GM23338 (cell line): ENCODE results near the gene GGN. TPM values are rescaled to one million over a fixed set of nuclear protein-coding genes. Genes with fewer than 3 reads are reported as not detected.

Source experiments
- ATAC-seq: fragments of 200-7000 bp; cut with Tn5 transposase; 3 replicates; pipeline ENCODE4 v1.9.1; 2020
- DNase-seq: peaks from one replicate; pipeline ENCODE4 v3.0.0-alpha.2; 2015; ENCODE audit warnings: low spot score
- H2AFZ ChIP-seq: fragments of 200-600 bp; sonication (generic); 2 replicates; pipeline ENCODE4 v1.8.0; 2016; ENCODE audit warnings: antibody characterized with exemption, mild to moderate bottlenecking, moderate library complexity
- H3F3A ChIP-seq: fragments of 200-600 bp; sonication (generic); replicated peaks from 2 replicates; pipeline ENCODE4 v1.8.0; 2017; ENCODE audit warnings: antibody characterized with exemption, mixed run types, low read depth
- H3K27ac ChIP-seq: fragments of 200-600 bp; sonication (generic); 2 replicates; pipeline ENCODE4 v1.6.1; 2016; ENCODE audit warnings: low read depth
- H3K27me3 ChIP-seq: fragments of 200-600 bp; sonication (generic); 2 replicates; pipeline ENCODE4 v1.8.0; 2016; ENCODE audit warnings: mild to moderate bottlenecking, mixed run types, moderate library complexity; ENCODE audit not compliant: insufficient read depth
- H3K36me3 ChIP-seq: fragments of 200-600 bp; sonication (generic); 2 replicates; pipeline ENCODE4 v1.8.0; 2016; ENCODE audit warnings: mild to moderate bottlenecking; ENCODE audit not compliant: insufficient read depth
- H3K4me1 ChIP-seq: fragments of 200-600 bp; sonication (generic); 2 replicates; pipeline ENCODE4 v1.8.0; 2016; ENCODE audit warnings: mild to moderate bottlenecking, moderate library complexity; ENCODE audit not compliant: insufficient read depth
- H3K4me2 ChIP-seq: fragments of 200-600 bp; sonication (generic); 2 replicates; pipeline ENCODE4 v1.7.1; 2017; ENCODE audit warnings: mixed run types
- H3K4me3 ChIP-seq: fragments of 200-600 bp; sonication (generic); 2 replicates; pipeline ENCODE4 v1.6.1; 2016; ENCODE audit warnings: mixed run types
- H3K79me2 ChIP-seq: fragments of 200-600 bp; sonication (generic); replicated peaks from 2 replicates; pipeline ENCODE4 v1.8.0; 2017; ENCODE audit warnings: mild to moderate bottlenecking; ENCODE audit not compliant: insufficient read depth
- H3K9me2 ChIP-seq: fragments of 200-600 bp; sonication (generic); 2 replicates; pipeline ENCODE4 v1.8.0; 2017; ENCODE audit not compliant: insufficient read depth
- H4K20me1 ChIP-seq: fragments of 200-600 bp; sonication (generic); replicated peaks from 2 replicates; pipeline ENCODE4 v1.8.0; 2017; ENCODE audit warnings: mild to moderate bottlenecking; ENCODE audit not compliant: insufficient read depth
- H3K27ac Mint-ChIP-seq: 2 replicates; pipeline ENCODE4 v1.8.0; 2020; ENCODE audit warnings: inconsistent platforms, mild to moderate bottlenecking, moderate library complexity, mixed read lengths
- H3K27me3 Mint-ChIP-seq: 3 replicates; pipeline ENCODE4 v1.8.0; 2022; ENCODE audit warnings: low read depth, mild to moderate bottlenecking, moderate library complexity, mixed read lengths, inconsistent platforms; ENCODE audit not compliant: insufficient read depth, poor library complexity
- H3K36me3 Mint-ChIP-seq: 3 replicates; pipeline ENCODE4 v1.8.0; 2021; ENCODE audit warnings: low read depth, mild to moderate bottlenecking, inconsistent platforms, moderate library complexity, mixed read lengths
- H3K4me1 Mint-ChIP-seq: 3 replicates; pipeline ENCODE4 v1.8.0; 2020; ENCODE audit warnings: mild to moderate bottlenecking, inconsistent platforms, mixed read lengths
- H3K4me3 Mint-ChIP-seq: 3 replicates; pipeline ENCODE4 v1.8.0; 2021; ENCODE audit warnings: moderate library complexity, mild to moderate bottlenecking, inconsistent platforms, mixed read lengths
- H3K9me3 Mint-ChIP-seq: 3 replicates; pipeline ENCODE4 v1.8.0; 2020; ENCODE audit warnings: moderate library complexity, mild to moderate bottlenecking, inconsistent platforms, mixed read lengths
- CREB1 ChIP-seq: fragments of 250-450 bp; sonication (Bioruptor Pico); IDR thresholded peaks from 2 replicates; pipeline ENCODE4 v1.5.0; 2020; ENCODE audit warnings: low read depth, mild to moderate bottlenecking, moderate library complexity
- CTCF ChIP-seq, 2 experiments: fragments of 200-600 bp in 1 of 2; sonication (generic) in 1 of 2; conservative IDR thresholded peaks; 2 replicates each; pipeline versions ENCODE4 v1.5.1 to v1.6.1; 2016 to 2017; ENCODE audit warnings: antibody characterized with exemption in 2 of 2, low read depth in 2 of 2, mild to moderate bottlenecking in 2 of 2, moderate library complexity in 1 of 2
- NANOG ChIP-seq: IDR thresholded peaks from 2 replicates; pipeline ENCODE4 v1.6.1; 2016; ENCODE audit warnings: antibody characterized with exemption, borderline replicate concordance
- polyA plus RNA-seq: library from polyadenylated mRNA; unstranded; fragments of >200 nt; fragmentation: Nextera tagmentation; extraction: Ambion mirVana; gene quantifications from 2 replicates; pipeline ENCODE4 v1.2.1, GENCODE V29; 2016
- total RNA-seq: library from RNA; depleted of rRNA; stranded (reverse); fragments of >200 nt; shearing (Covaris generic); gene quantifications from 2 replicates; pipeline ENCODE4 v1.2.3, GENCODE V29; 2014

The GGN gene
- total and polyA plus RNA-seq, 2 experiments from 2014 or later: 0.14 to 1.5 TPM

GRCh38 chr19:38385804-38386257 lies 2.0 kb downstream of the GGN start:
- peaks cover 36% of the 10 kb centered on the region for H3K36me3 Mint-ChIP-seq
- Histone ChIP-seq H3K79me2 (peaks cover 2% of the 10 kb centered on the region), H4K20me1 (peaks cover 6% of the 10 kb centered on the region), H2AFZ (no peak overlapping the region), H3K27ac (no peak overlapping the region), H3K4me2 (peak overlapping the region; percentile 95), H3K4me1 (peaks cover 6% of the 10 kb centered on the region), H3K27me3 (peaks cover 24% of the 10 kb centered on the region), H3K36me3 (peaks cover 6% of the 10 kb centered on the region), H3K9me2 (no peaks in the 10 kb centered on the region), H3F3A (peaks cover 15% of the 10 kb centered on the region), H3K4me3 (peak overlapping the region; percentile 96)
- H3K4me1 Mint-ChIP-seq: peaks cover 24% of the 10 kb centered on the region
- peak; percentile 83 for DNase-seq
- no peaks in the 10 kb centered on the region; the same call in 2 of the 3 replicates for H3K9me3 Mint-ChIP-seq
- peak overlapping the region; percentile 86; the same call in 2 of the 3 replicates for H3K4me3 Mint-ChIP-seq
- peaks cover 35% of the 10 kb centered on the region for H3K27me3 Mint-ChIP-seq
- TF ChIP-seq CTCF (conservative IDR thresholded peaks at IDR 0.05; ENCODE audit: low read depth in 2 of 2) (0 out of 4 replicates have a peak, but pooled peaks of 1 of the 2 experiments have one; percentile 1), CREB1 (CRISPR knock-in tag) (no peak)
- ATAC-seq: peak; percentile 21
- no peak overlapping the region for H3K27ac Mint-ChIP-seq

GRCh38 chr19:38385057-38385803 lies 2.6 kb downstream of the GGN start:
- TF ChIP-seq CTCF (conservative IDR thresholded peaks at IDR 0.05; ENCODE audit: low read depth in 2 of 2) (0 out of 4 replicates have a peak, but pooled peaks of 1 of the 2 experiments have one; percentile 1), NANOG (no peak)
- Histone ChIP-seq H3K36me3 (peaks cover 7% of the 10 kb centered on the region), H3F3A (peaks cover 15% of the 10 kb centered on the region), H3K79me2 (no peaks in the 10 kb centered on the region; the same call in 1 of the 2 replicates), H3K9me2 (no peaks in the 10 kb centered on the region), H2AFZ (no peak overlapping the region), H3K4me2 (peak overlapping the region; percentile 95), H3K27me3 (peaks cover 24% of the 10 kb centered on the region), H3K4me1 (peaks cover 6% of the 10 kb centered on the region), H3K4me3 (peak overlapping the region; percentile 96), H3K27ac (no peak overlapping the region), H4K20me1 (peaks cover 4% of the 10 kb centered on the region)
- Mint-ChIP-seq H3K27ac (no peak overlapping the region), H3K9me3 (no peaks in the 10 kb centered on the region; the same call in 2 of the 3 replicates), H3K4me1 (peaks cover 19% of the 10 kb centered on the region), H3K36me3 (peaks cover 40% of the 10 kb centered on the region), H3K4me3 (peak overlapping the region; percentile 16; the same call in 2 of the 3 replicates), H3K27me3 (peaks cover 37% of the 10 kb centered on the region)
- ATAC-seq (no peak; the same call in 2 of the 3 replicates), DNase-seq (no peak)
